Measurements from ENCODE around the gene ACTG2. TPM values are rescaled to one million over a fixed set of nuclear protein-coding genes. Genes with fewer than 3 reads are reported as not detected.

Gene ACTG2
- total RNA-seq, 2 donors from 2014 or later = 14.7 to 765 TPM

DNA sequence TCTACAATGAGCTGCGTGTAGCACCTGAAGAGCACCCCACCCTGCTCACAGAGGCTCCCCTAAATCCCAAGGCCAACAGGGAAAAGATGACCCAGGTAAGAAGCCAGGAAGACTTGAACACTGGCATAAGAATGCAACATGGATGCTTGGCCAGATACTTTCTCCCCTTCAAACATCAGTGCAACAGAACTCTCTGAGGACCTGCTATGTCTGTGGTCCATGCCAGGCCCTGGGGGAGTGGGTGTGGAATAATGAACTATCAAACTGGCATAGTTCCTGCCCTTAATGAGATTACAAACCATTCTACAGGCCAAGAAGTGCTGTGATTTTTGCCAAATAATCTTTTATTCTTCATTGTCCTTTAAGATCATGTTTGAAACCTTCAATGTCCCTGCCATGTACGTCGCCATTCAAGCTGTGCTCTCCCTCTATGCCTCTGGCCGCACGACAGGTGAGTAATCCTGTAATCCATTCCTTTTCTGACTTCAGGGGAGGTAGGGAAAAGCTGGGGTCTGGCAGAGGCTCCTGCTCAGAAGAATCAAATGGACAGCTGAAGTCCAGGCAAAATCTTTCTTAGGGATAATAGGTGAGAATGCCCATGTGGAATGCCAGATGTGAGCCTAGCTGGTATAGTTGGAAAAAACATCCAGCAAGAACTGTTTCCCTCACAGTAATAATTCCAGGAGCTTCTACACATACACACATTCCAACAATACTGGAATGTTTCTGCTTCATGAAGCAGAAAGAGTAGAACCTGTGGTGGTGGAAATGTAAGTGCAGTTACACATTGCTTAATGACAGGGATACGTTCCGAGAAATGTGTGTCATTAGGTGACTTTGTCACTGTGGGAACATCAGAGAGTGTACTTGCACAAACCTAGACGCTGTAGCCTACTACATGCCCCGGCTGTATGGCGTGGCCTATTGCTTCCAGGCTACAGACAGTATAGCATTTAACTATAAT, 16.2 kb downstream of the ACTG2 start:
- no peak for ATAC-seq
- DNase-seq = no peak

DNA sequence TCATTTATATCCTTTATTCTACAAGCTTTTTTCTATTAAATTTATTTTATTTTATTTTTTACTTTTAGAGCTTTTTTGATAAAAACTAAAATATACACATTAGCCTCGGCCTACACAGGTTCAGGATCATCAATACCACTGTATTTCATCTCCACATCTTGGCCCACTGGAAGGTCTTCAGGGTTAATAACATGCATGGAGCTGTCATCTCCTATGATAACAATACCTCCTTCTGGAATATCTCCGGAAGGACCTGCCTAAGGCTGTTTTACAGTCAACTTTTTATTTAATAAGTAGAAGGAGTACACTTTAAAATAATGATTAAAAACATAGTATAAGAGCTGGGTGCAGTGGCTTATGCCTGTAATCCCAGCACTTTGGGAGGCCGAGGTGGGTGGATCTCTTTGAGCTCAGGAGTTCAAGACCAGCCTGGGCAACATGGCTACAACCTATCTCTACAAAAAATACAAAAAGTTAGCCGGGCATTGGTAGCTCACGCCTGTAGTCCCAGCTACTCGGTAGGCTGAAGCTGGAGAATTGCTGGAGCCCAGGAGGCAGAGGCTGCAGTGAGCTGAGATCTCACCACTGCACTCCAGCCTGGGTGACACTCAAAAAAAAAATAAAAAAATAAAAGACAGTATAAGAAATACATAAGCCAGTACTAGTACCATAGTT, 18.2 kb downstream of the ACTG2 start:
- intact Hi-C loops (cut with DNase I, micrococcal nuclease) = no loop called here
- ATAC-seq (no peak), DNase-seq (no peak)

More for the DNA sequence above, 16.2 kb downstream of the ACTG2 start:
- intact Hi-C loops (cut with DNase I, micrococcal nuclease) = no loop called here

DNA sequence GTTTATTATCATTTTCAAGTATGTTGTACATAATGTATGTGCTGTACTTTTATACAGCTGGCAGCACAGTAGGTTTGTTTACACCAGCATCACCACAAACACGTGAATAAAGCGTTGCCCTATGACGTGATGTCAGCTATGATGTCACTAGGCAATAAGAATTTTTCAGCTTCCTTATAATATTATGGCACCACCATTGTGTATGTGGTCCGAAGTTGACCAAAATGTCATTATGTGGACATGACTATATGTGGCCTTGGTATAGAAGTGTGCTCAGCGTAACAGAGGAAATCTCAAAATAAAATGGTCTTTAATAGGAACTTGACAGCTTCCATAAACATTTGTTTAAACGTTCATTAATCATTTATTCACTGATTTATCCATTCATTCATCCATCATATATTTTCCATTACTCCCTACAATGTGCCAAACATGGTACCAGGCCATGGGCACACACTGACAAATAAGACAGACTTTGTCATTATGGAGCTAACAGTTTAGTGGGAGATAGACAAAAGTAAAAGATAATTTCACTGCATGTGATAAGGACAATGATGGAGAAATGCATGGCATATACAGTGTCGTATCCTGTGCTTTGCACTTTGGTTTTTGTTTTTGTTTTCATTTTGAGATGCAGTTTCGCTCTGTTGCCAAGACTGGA, 18.9 kb downstream of the ACTG2 start:
- no peak for ATAC-seq
- intact Hi-C loops (cut with DNase I, micrococcal nuclease) = no loop called here
- DNase-seq = no peak

DNA sequence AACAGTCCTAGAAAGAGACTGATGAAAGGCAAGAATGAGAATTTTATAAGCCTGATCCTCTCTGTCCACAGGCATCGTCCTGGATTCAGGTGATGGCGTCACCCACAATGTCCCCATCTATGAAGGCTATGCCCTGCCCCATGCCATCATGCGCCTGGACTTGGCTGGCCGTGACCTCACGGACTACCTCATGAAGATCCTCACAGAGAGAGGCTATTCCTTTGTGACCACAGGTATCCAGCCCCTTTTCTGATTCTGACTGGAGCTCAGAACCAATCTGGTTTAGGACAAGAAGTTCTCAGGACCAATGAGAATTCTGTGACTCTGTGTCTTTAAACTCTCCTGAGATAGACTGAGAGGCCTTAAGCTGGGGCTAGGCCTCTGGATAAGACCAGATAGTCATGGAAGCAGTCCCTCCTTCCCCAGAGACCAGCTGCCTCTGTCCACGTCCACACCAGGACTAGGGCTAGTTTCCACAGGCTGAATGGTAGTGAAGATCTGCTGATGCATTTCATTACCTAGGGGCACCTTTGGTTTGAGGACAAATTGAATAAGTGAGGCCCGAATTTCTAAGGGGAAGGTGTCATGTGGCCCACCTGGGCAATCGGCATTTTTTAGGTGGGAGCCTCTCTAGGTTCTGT, 20.7 kb downstream of the ACTG2 start:
- intact Hi-C loops (cut with DNase I, micrococcal nuclease) = no loop called here
- no peak for DNase-seq
- no peak for ATAC-seq

DNA sequence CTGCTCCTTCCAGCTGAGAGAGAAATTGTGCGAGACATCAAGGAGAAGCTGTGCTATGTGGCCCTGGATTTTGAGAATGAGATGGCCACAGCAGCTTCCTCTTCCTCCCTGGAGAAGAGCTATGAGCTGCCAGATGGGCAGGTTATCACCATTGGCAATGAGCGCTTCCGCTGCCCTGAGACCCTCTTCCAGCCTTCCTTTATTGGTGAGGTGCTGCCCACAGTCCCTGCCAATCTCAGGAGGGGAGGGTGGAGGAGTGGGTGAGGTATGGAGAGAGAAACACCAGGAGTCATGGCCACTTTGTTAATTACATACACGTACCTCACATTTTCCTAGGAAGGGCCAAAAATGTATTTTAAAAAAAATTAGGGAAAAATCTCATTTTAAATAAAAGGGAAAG, 21.9 kb downstream of the ACTG2 start:
- no peak for ATAC-seq
- DNase-seq = no peak
- intact Hi-C loops (cut with DNase I, micrococcal nuclease) = no loop called here

DNA sequence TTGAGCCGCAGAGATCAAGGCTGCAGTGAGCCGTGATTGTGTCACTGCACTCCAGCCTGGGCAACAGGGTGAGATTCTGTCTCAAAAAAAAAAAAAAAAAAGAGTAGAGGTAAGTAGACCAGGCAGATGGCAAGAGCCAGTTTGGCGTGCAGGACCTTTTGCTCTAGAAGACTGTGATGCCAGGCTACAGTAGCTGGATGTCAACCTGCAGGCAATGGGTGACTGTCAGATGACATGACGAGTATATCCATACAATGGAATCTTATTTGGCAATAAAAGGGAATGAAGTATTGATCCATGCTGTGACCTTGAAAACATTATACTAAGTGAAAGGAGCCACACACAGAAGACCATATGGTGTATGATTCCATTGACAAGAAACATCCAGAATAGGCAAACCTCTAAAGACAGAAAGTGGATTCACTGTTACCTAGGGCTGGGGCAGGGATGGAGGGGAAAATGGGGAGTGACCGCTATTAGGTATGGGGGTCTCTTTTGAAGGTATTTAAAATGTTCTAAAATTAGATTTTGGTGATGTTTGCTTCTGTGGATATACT, 22.7 kb downstream of the ACTG2 start:
- intact Hi-C loops (cut with DNase I, micrococcal nuclease) = no loop called here
- no peak for DNase-seq
- no peak for ATAC-seq

DNA sequence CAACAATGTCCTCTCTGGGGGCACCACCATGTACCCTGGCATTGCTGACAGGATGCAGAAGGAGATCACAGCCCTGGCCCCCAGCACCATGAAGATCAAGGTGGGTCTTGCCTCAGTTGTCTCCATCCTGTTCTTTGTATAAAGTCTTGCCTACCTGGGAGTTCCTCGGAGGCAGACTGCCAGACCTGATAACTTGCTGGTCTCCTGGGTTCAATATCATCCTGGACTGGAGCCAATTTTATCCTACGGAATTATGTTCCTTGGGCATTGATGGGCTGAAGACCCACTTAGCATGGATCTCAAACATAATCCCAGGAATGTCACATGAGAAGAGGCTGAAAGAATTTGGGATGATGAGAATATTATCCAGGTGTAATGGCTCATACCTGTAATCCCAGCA, 23.9 kb downstream of the ACTG2 start:
- ATAC-seq (no peak), DNase-seq (no peak)
- intact Hi-C loops (cut with DNase I, micrococcal nuclease) = no loop called here

DNA sequence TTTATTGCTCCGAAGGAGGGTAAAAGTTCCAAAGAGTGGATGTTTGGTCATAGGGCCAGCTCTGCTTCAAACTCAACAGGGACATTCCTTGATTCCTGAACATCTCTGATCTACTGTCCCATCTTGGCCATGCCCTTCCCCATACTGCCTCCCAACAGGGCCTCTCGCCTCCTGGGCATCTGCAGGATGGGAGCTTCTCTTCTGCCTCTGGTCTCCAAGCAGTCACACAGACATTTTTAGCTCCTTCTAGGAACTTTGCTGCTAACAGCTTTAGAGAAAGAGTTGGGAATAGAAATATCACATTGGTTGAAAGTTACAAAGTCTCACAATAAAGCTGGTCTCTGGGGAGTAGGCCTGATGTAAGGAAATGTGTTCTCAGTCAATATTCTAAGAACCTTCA, 24.5 kb downstream of the ACTG2 start:
- DNase-seq (no peak), ATAC-seq (no peak)
- intact Hi-C loops (cut with DNase I, micrococcal nuclease) = no loop called here

DNA sequence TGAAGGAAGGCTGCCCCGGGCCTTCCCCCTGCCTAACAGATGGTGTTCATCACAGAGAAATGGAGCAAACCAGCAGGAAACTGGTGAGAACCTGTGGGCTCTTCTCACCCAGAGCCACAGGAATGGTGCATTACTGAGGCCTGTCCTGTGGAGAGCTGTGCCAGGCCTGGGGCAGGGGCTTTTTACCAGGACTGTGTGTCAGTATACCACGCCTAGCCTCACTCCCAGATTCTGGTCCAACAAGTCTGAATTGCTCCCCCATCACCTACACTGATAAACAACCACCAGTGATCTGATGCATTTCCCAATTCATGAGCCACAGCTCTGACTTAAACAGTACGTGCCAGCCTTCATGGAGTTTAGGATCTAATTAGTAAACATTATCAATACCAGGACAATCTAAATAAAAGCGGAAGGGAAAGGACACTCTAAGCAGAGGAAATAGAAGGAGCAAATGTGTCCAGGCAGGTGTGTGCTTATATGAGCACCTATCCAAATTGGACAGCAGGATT, 24.9 kb downstream of the ACTG2 start:
- DNase-seq = no peak
- ATAC-seq = no peak
- intact Hi-C loops (cut with DNase I, micrococcal nuclease) = no loop called here

DNA sequence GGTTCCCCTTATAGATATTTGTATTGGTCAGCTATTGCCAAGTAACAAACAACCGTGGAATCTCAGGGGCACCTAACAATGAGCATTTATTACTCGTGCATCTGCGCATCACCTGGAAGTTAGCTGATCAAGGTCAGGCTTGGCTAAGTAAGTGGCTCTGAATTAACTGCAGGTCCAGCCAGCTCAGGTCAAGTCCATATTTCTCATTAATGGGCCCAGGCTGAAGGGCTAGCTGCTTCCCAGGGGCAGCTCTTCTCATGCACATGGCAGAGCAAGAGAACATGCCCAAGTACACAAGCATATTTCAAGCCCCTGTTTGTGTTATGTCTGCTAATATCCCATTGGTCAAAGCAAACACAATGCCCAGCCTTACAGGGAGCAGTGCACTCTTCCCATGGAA, 26.0 kb downstream of the ACTG2 start:
- ATAC-seq (no peak), DNase-seq (no peak)
- intact Hi-C loops (cut with DNase I, micrococcal nuclease) = no loop called here

DNA sequence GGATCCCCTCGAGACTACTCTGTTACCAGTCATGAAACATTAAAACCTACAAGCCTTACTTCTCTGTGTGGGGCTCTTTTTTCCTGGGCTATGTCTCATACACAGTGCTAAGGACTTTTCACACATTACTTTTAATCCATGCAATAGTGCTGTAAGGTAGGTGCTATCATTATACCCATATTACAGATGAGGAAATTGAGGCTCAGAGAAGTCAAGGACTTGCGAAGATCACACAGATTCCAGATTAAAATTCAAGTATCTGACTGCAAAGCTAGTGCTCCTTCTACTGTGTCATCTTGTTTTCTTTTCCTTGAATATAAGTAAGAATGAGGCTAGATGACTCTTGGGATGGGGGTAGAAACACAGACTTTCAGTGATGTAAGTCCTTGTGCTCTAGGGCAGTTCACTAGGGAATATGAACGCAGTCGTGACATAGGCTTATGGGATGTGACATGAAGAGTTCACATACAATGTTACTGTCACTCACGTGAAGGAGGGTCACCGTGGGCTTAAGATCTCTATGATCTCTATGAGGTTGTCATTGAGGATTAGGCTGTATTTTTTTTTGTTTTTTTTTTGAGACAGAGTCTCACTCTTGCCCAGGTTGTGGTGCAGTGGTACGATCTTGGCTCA, 26.9 kb downstream of the ACTG2 start:
- no peak for DNase-seq
- ATAC-seq = no peak
- intact Hi-C loops (cut with DNase I, micrococcal nuclease) = no loop called here

DNA sequence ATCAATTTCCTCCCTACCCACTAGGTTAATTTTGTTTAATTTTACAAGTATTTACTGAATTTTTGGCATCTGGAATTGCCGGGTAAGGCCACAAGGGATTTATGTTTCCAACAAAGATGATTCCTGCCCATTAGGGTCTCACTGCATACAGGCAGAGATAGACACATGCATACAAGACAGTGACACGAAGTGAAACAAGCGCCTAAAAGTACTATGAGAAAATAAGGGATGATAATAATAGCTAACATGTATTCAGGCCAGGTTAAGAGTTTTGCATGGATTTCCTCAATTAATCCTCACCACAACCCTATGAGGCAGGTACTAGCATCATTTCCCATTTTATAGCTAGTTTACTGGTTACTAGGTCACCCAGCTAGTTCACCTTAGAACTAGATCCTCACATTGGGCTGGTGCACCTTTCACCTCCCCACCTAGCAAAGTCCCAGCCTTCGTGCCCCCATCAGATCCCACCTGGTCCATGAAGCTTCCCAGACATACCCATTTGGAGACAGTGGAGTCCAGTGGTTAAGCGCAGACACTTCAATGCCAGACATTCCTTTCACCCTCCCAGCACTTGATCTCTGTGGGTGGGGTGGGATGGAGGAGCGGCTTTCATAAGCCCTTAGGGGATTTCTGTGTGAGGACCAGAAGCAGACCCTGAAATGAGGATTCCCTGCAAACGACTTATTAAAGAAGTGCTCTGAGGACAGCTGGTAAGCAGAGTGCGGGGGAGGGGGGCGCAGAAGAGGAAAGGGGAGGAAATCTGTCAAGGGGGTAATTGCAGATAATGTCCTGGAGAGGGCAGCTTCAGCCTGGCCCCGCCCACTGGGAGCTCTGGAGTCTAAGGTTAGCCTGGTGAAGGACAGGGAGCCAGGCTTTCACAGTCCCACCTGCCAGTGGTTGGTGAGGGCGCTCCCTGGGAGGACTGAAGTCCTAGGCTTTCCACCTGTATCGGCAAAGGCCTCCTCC, 28.1 kb downstream of the ACTG2 start:
- intact Hi-C loops (cut with DNase I, micrococcal nuclease) = no loop called here
- DNase-seq (peak; percentile 63 to 68), ATAC-seq (peak; percentile 6)

DNA sequence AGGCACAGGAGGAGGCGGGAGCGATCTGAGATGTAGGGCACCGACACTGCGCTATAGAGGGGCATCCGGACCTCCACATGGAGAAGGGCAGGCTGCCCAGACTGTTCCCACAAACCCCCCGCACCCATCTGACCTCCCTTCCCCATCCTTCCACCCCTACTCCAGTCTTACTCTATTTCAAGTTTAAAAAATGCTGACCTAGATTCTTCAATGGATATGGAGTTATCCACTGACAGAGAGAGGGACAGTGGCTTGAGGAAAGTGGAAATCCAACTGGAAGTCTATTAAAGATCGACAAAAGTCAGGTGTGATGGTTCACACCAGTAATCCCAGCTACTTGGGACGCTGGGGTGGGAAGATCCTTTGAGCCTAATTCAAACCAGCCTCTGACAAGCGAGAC, 28.8 kb downstream of the ACTG2 start:
- ATAC-seq (no peak), DNase-seq (no peak)
- intact Hi-C loops (cut with DNase I, micrococcal nuclease) = no loop called here

DNA sequence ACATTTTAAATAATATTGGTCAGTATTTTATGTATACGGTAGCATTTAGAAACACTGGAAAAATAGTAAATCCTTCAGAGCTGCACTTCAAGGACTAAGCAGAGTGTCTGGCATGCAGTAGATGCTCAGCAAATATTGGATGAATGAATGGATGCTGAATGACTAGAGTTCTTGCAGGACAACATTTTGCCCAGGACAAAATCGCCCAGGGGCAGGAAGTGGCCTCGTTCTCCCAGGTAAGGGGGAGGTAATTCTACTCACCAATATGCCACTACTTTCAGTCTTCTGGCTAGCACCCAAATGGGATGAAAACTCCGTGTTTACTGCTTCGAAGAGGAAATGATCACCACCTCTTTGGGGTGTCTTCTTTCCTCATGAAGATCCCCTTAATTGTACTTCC, 29.9 kb downstream of the ACTG2 start:
- intact Hi-C loops (cut with DNase I, micrococcal nuclease) = no loop called here
- DNase-seq (no peak), ATAC-seq (no peak)

DNA sequence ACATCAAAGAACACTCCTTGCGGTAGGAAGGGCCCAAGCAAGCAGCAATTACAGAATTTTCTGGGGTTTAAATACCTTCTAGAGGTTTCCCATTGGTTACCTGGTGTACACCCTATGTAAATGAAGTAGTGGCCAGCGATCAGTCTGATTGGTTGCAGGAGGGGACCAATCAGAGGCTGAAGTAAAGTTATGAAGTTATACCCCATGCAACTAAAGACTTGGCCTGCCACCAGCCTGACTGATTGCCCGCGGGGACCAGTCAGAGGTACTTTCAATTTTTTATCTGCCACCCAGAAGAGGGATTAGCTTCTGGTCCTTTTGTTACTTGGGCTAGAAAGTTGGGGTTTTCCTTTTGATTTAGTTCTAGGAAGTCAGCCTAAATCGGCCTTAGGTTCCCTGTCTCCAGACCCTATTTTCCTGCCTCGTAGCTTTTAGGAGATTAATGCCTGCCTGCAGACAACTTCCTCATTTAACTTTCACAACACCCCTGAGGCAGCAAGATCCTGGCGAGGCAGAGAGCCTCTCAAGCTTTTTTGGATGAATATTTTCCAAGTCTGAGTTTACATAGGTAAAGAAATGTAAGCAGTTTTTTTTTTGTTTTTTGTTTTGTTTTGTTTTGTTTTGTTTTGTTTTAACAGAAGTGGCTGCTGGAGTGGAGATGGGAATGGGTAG, 32.4 kb downstream of the ACTG2 start:
- intact Hi-C loops (cut with DNase I, micrococcal nuclease) = loop anchor here in 1 of 2 donors (5.0 kb wide), 1 partner anchor 57 kb away; the partner anchor contains the start of gene TET3
- DNase-seq = peak; percentile 64 to 76
- peak; percentile 39 for ATAC-seq

DNA sequence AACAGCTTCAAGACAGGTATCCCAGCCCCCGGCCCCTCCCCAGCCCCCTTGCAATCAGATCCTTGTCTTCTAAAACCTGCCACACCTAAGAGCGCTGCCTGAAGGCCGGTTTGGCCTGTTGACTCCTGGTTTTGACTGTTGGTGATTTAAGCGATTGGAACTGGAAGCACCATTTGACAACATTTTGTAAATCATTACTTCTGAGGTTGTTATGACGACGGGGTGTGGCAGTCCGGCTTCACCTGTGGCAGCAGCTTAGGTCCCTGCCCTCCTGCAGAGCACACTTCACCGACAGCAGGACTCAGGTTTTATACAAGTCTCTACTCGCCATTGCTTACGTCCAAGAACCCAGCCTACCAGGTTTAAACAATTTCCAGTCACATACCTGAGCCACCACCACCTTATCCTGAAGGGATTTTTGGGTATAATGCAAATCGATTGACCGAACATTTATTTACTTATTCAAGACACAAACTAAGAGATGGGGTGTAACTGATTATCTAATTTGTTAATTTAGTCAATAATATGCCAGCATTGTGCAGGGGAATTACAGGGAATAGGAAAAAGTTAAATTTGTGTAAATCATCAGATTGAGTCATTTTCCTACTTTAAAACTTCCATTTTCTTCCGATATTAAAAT, 33.2 kb downstream of the ACTG2 start:
- intact Hi-C loops (cut with DNase I, micrococcal nuclease) = loop anchor here in 1 of 2 donors (5.0 kb wide), 1 partner anchor 56 kb away; the partner anchor contains the start of gene TET3
- DNase-seq (peak; percentile 77 to 85), ATAC-seq (peak; percentile 75)
